Heart right ventricle (tissue), 16 donors: ENCODE results near the gene SDF2L1. TPM values are rescaled to one million over a fixed set of nuclear protein-coding genes. Genes with fewer than 3 reads are reported as not detected.
A peak's percentile ranks its signal among the peaks of the same experiment; 100 is the strongest.

ENCODE experiments used
- ATAC-seq, 8 donors: fragments of 200-7000 bp; cut with Tn5 transposase; one replicate each; pipeline ENCODE4 v1.9.1; 2020; ENCODE audit warnings: mild to moderate bottlenecking in 8 of 8, moderate library complexity in 8 of 8, moderate number of reproducible peaks in 1 of 8
- DNase-seq, 2 donors: peaks; one replicate each; pipeline ENCODE4 v3.0.0-alpha.2; 2020
- H3K27ac ChIP-seq, 10 donors: fragments of 200-600 bp; sonication (generic) in 2 of 10; one replicate each; pipeline versions ENCODE4 v1.5.0 to v1.8.0; 2020 to 2022; ENCODE audit warnings: mild to moderate bottlenecking in 3 of 10
- H3K27me3 ChIP-seq, 7 donors: fragments of 200-600 bp; one replicate each; pipeline ENCODE4 v1.8.0; 2021 to 2022; ENCODE audit warnings: mild to moderate bottlenecking in 2 of 7
- H3K36me3 ChIP-seq, 9 donors: fragments of 200-600 bp; sonication (generic) in 1 of 9; one replicate each; pipeline versions ENCODE4 v1.5.0 to v1.8.0; 2020 to 2022; ENCODE audit warnings: mild to moderate bottlenecking in 2 of 9
- H3K4me1 ChIP-seq, 9 donors: fragments of 200-600 bp; sonication (generic) in 1 of 9; one replicate each; pipeline versions ENCODE4 v1.5.0 to v1.8.0; 2020 to 2022; ENCODE audit warnings: mild to moderate bottlenecking in 4 of 9
- H3K4me3 ChIP-seq, 10 donors: fragments of 200-600 bp; sonication (generic) in 2 of 10; one replicate each; pipeline versions ENCODE4 v1.5.0 to v1.8.0; 2020 to 2022; ENCODE audit warnings: mild to moderate bottlenecking in 7 of 10, moderate library complexity in 2 of 10
- H3K9me3 ChIP-seq, 11 donors: fragments of 200-600 bp in 10 of 11; sonication (generic) in 2 of 11; one replicate each; pipeline versions ENCODE4 v1.5.0 to v1.8.0; 2013 to 2022; ENCODE audit warnings: mild to moderate bottlenecking in 2 of 11, control low read depth in 1 of 11, moderate library complexity in 1 of 11
- WGBS, 2 donors: extraction: QIAGEN DNeasy Blood & Tissue Kit; methylation state at CpG; one replicate each; pipeline ENCODE4 v1.1.7; 2013; ENCODE audit warnings: inconsistent platforms in 1 of 2; 5-methylcytosine and 5-hydroxymethylcytosine counted together
- intact Hi-C, 10 donors: fragments of 100-400 bp; cut with DNase I; formaldehyde crosslinking; loops; one replicate each; pipeline versions ENCODE4 v1.11.1 to v1.14.2; 2022
- polyA plus RNA-seq, 2 donors: library from polyadenylated mRNA; stranded (reverse); fragments of 200-250 nt; gene quantifications; one replicate each; pipeline ENCODE4 v1.2.3, GENCODE V29; 2013
- total RNA-seq, 10 donors: library from RNA; stranded (reverse); fragmentation: NEBNext Ultra II Directional in 3 of 10; extraction: Animal tissue kit (Norgen Biotek cat#: 25700) in 3 of 10; gene quantifications; one replicate each; pipeline versions ENCODE4 v1.2.1 to v1.2.4, GENCODE V29; 2021 to 2023
- TF ChIP-seq, protein P1 (sequence below), 9 donors: fragments of 200-600 bp; sonication (generic) in 2 of 9; IDR thresholded peaks; one replicate each; pipeline versions ENCODE4 v1.5.0 to v1.8.0; 2021 to 2022; ENCODE audit warnings: antibody characterized with exemption in 9 of 9, mild to moderate bottlenecking in 5 of 9, moderate library complexity in 1 of 9
- donor health status: Arrhythmogenic right ventricular cardiomyopathy.
- donor health status: ischemic (EF 13 %, LVEDD 7.1; RV severe dilation, severe dysfunction).
- donor health status: healthy with polysubstance abuse.
- donor health status: DM: no; HTN: yes; CAD: no.
- donor health status: DM: no; HTN: no; CAD: no.
- donor health status: ischemic (EF 25% LVEDD 6.9; RV normal size, moderate dysfunction).
- donor health status: ischemic (EF 25% LVEDD 5.7; RV mildly dilated, moderate dysfunction).
- donor health status: healthy.
- donor health status: DM: yes; HTN: yes; CAD: no.
- donor health status: Ischemic cardiomyopathy.
- donor health status: ischemic (EF 35%, LVEDD 5.7; RV mildly dilated, moderate dysfunction).
- donor health status: nonischemic (EF 11% LVEDD 7.7; RV severe dilation, severe dysfunction).
- donor health status: DM: yes; HTN: yes; CAD: no.
- donor health status: PGD.
- donor health status: ischemic (EF 29% LVEDD 5.4; RV normal size, mild dysfunction).
- donor health status: nonischemic (EF 23%, LVEDD 6.1; RV moderate dilation, normal function).

Gene SDF2L1
- total and polyA plus RNA-seq, 12 donors = 10.8 to 325 (median 18.3) TPM

DNA sequence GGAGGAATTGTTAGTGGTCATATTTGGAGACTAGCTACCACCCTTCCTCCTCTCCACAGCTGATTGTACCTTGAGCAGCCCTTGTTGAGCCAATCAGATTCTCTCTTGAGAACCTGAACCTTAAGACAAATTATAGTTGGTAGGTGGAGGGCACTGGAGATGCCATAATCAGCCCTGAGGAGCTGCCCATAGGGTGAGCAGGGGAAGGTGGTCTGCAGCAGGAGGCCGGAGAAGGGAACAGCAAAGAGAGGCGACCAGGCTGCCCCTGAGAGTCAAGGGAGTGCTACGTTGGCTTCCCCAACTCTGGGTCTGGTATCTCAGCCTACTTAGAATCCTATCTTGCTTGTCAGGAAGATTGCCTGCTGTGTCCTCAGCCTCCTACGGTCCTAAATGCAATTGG is 2.7 kb upstream of the SDF2L1 start:
- TF ChIP-seq, protein P1, sequence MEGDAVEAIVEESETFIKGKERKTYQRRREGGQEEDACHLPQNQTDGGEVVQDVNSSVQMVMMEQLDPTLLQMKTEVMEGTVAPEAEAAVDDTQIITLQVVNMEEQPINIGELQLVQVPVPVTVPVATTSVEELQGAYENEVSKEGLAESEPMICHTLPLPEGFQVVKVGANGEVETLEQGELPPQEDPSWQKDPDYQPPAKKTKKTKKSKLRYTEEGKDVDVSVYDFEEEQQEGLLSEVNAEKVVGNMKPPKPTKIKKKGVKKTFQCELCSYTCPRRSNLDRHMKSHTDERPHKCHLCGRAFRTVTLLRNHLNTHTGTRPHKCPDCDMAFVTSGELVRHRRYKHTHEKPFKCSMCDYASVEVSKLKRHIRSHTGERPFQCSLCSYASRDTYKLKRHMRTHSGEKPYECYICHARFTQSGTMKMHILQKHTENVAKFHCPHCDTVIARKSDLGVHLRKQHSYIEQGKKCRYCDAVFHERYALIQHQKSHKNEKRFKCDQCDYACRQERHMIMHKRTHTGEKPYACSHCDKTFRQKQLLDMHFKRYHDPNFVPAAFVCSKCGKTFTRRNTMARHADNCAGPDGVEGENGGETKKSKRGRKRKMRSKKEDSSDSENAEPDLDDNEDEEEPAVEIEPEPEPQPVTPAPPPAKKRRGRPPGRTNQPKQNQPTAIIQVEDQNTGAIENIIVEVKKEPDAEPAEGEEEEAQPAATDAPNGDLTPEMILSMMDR (IDR thresholded peaks at IDR 0.05) = no peak
- peaks cover 0 to 8% (median 0%) of the 10 kb centered on the region in 9 donors for H3K36me3 ChIP-seq
- H3K4me1 ChIP-seq = peaks cover 0 to 26% (median 22%) of the 10 kb centered on the region in 9 donors
- intact Hi-C loops = loop anchor here in 1 of 10 donors (5.0 kb wide), 1 partner anchor 33 kb away; no protein-coding TSS in a partner anchor
- DNase-seq (no peak), ATAC-seq (no peak)
- 65 to 74% methylated on average over 4 of the region's 4 CpGs for WGBS, 2 donors
- H3K27ac ChIP-seq = no peak overlapping the region
- H3K9me3 ChIP-seq = no peaks in the 10 kb centered on the region
- H3K27me3 ChIP-seq = no peaks in the 10 kb centered on the region
- no peak overlapping the region for H3K4me3 ChIP-seq

DNA sequence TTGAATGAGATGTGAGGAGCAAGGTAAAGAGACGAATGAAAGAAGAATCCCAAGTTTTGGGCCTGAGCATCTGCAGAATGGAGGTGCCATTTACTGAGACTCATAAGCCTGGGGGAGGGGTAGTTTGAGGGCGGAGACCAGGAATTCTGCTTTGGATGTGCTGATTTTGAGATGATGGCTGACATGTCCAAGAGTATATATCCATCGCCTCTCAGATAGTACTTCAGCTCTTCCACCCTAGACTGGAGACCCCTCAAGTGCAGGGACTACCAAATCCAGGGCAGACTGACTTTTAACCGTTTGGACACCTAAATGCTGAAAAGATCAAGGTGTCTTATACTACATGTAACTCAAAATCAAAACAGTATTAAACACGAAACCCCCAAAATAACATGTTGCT is 1.3 kb upstream of the SDF2L1 start:
- DNase-seq (no peak), ATAC-seq (no peak)
- intact Hi-C loops = no loop called here
- Histone ChIP-seq H3K4me1 (peaks cover 0 to 26% (median 22%) of the 10 kb centered on the region in 9 donors), H3K27me3 (no peaks in the 10 kb centered on the region), H3K9me3 (no peaks in the 10 kb centered on the region), H3K36me3 (peaks cover 0 to 20% (median 0%) of the 10 kb centered on the region in 9 donors), H3K4me3 (no peak overlapping the region), H3K27ac (no peak overlapping the region)
- TF ChIP-seq, protein P1 (IDR thresholded peaks at IDR 0.05) = no peak
- 85 to 88% methylated on average over 5 of the region's 5 CpGs for WGBS, 2 donors

DNA sequence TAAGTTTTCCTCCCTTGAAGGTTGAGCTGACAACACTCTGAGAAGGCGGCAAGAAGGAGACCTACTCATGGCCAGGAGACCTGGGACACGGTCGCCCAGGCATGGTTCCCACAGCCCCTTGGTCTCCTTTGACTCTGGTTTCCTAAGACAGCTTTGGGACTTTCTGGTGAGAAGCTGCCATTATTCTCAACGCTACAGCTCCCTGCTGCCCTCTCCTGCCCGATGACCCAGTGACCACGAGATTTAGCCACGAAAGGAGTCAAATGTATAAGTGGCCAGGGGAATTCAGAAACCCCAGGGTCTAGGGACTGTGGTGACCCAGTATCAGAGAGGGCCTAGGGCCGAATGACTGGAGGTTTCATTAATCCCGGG is 699 bp upstream of the SDF2L1 start:
- DNase-seq = no peak
- Histone ChIP-seq H3K4me3 (peak overlapping the region; percentile 16 to 91 (median 80)), H3K27ac (peak overlapping the region in 9 of 10 donors; percentile 38 to 82 (median 63)), H3K27me3 (no peaks in the 10 kb centered on the region), H3K4me1 (peaks cover 0 to 28% (median 25%) of the 10 kb centered on the region in 9 donors), H3K9me3 (no peaks in the 10 kb centered on the region), H3K36me3 (peaks cover 0 to 20% (median 0%) of the 10 kb centered on the region in 9 donors)
- ATAC-seq = peak in 7 of 8 donors; percentile 21 to 71 (median 51)
- intact Hi-C loops = no loop called here
- TF ChIP-seq, protein P1 (IDR thresholded peaks at IDR 0.05) = peak in 6 of 9 donors; percentile 40 to 57 (median 54)
- 3 to 5% methylated on average over 9 of the region's 9 CpGs for WGBS, 2 donors

DNA sequence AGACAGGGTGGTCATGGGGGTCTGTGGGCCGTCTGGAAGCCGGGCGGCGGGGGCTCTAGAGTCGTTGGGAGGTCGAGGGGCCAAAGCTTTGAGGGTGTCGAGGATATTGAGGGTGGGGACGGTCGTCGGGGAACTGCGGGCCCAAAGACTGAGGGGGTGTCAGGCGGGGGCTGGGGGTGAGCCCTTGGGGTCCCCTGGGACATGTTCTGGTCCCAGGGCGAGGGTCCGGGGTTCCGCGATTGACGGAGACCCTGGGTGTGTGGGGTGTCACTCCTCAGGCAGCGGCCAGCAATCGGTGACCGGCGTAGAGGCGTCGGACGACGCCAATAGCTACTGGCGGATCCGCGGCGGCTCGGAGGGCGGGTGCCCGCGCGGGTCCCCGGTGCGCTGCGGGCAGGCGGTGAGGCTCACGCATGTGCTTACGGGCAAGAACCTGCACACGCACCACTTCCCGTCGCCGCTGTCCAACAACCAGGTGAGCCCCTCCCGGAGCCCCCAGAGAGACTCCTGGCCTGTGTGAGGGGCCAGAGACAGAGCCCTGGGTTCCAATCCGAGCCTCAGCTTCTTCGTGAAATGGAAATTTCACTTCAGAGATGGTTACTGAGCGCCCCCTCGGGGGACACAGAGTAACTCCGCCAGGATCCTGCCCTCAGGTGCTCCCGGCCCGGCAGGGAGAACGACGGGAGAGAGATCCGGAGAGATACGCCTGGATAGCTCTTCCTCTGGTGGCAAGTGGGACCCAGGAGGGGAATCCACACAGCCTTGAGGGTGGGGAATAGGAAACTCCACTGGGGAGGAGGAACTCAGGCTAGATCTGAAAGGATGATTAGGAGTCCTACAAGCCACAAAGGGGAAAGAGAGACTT is 714 bp downstream of the SDF2L1 start:
- 2% methylated on average over 56 of the region's 56 CpGs for WGBS, 2 donors
- intact Hi-C loops = loop anchor here in 1 of 10 donors (1.0 kb wide), 1 partner anchor 13 kb away; the partner anchor contains the start of gene YDJC
- ATAC-seq (peak in 1 of 8 donors; percentile 4), DNase-seq (peak in 1 of 2 donors; percentile 30)
- Histone ChIP-seq H3K27me3 (no peaks in the 10 kb centered on the region), H3K4me1 (peaks cover 0 to 34% (median 29%) of the 10 kb centered on the region in 9 donors), H3K9me3 (no peaks in the 10 kb centered on the region), H3K27ac (peak overlapping the region in 9 of 10 donors; percentile 54 to 82 (median 64)), H3K36me3 (peaks cover 0 to 23% (median 0%) of the 10 kb centered on the region in 9 donors), H3K4me3 (peak overlapping the region; percentile 51 to 91 (median 80))
- TF ChIP-seq, protein P1 (IDR thresholded peaks at IDR 0.05) = peak in 8 of 9 donors; percentile 6 to 61 (median 51)
